HepG2 (cell line): ENCODE measurements around the gene ASPHD1. TPM values are rescaled to one million over a fixed set of nuclear protein-coding genes. Genes with fewer than 3 reads are reported as not detected.
"Not testable (repeated sequence)": the region's sequence is repeated elsewhere in the genome, so short reads cannot be mapped to it uniquely, and the experiment has no call there.

Source experiments
- ATAC-seq: fragments of 200-7000 bp; cut with Tn5 transposase; 3 replicates; pipeline ENCODE4 v1.9.1; 2020; ENCODE audit warnings: mild to moderate bottlenecking, moderate library complexity
- BruUV-seq: library from RNA; stranded (reverse); fragments of 400-500 nt; replicated peaks from 2 replicates; lab custom pipeline; 2021; lab: Mats Ljungman, UMichigan
- CTCF ChIA-PET: fragments of 300-600 bp; formaldehyde crosslinking; extraction: SDS; loops from one replicate; lab custom pipeline; 2021; ENCODE audit warnings: low total read pairs, inconsistent platforms, low intra/inter-chr PET ratio; lab: Yijun Ruan, JAX
- POLR2A ChIA-PET: fragments of 350-600 bp; sonication (Branson Sonifier 250); formaldehyde crosslinking; loops from one replicate; lab custom pipeline; 2020; ENCODE audit warnings: antibody characterized with exemption, inconsistent platforms; lab: Yijun Ruan, JAX
- DNase-seq: peaks from one replicate; pipeline ENCODE4 v3.0.0-alpha.2; 2015; ENCODE audit warnings: low spot score
- FAIRE-seq: peaks from 3 replicates; lab custom pipeline; 2011; peaks lifted over from hg19 to GRCh38; lab: Jason Lieb, UNC
- H2AFZ ChIP-seq: one replicate; pipeline ENCODE4 v1.6.1; 2011; ENCODE audit warnings: low read length, inconsistent platforms
- H3K27ac ChIP-seq: fragments of 300-600 bp; 3 replicates; pipeline ENCODE4 v1.8.0; 2011; ENCODE audit warnings: mixed run types, mild to moderate bottlenecking, mixed read lengths, low read length, inconsistent platforms; ENCODE audit not compliant: insufficient read depth; ENCODE audit errors: extremely low read length
- H3K27me3 ChIP-seq, 2 experiments: fragments of 200-600 bp in 1 of 2; 2 replicates in 1 of 2; 3 replicates in 1 of 2; pipeline versions ENCODE4 v1.6.0 to v1.8.0; 2011; ENCODE audit warnings: low read length in 2 of 2, mild to moderate bottlenecking in 2 of 2, moderate library complexity in 2 of 2, inconsistent platforms in 1 of 2; ENCODE audit not compliant: insufficient read depth in 2 of 2, control insufficient read depth in 1 of 2
- H3K36me3 ChIP-seq, 2 experiments: fragments of 200-600 bp in 1 of 2; replicated peaks in 1 of 2; 2 replicates in 1 of 2; 3 replicates in 1 of 2; pipeline versions ENCODE4 v1.5.1 to v1.8.0; 2011; ENCODE audit warnings: low read length in 2 of 2, inconsistent platforms in 1 of 2; ENCODE audit not compliant: insufficient read depth in 2 of 2, control insufficient read depth in 1 of 2
- H3K4me1 ChIP-seq: 2 replicates; pipeline ENCODE4 v1.5.1; 2012; ENCODE audit warnings: low read length, inconsistent platforms; ENCODE audit not compliant: insufficient read depth
- H3K4me2 ChIP-seq: 2 replicates; pipeline ENCODE4 v1.6.0; 2011; ENCODE audit warnings: low read depth, low read length, inconsistent platforms
- H3K4me3 ChIP-seq, 3 experiments: fragments of 200-600 bp in 1 of 3; sonication (generic), shearing (Covaris generic) in 1 of 3; replicated peaks in 1 of 3; 2 replicates each; pipeline ENCODE4 v1.5.1; 2011 to 2016; ENCODE audit warnings: low read length in 3 of 3, inconsistent platforms in 2 of 3, low read depth in 2 of 3, mild to moderate bottlenecking in 2 of 3, control low read depth in 1 of 3, mixed read lengths in 1 of 3; ENCODE audit not compliant: insufficient read depth in 1 of 3
- H3K79me2 ChIP-seq: one replicate; pipeline ENCODE4 v1.6.1; 2011; ENCODE audit warnings: low read length, inconsistent platforms; ENCODE audit not compliant: insufficient read depth
- H3K9ac ChIP-seq: 2 replicates; pipeline ENCODE4 v1.6.0; 2011; ENCODE audit warnings: mild to moderate bottlenecking, low read depth, low read length, inconsistent platforms; ENCODE audit not compliant: insufficient read depth
- H3K9me3 ChIP-seq: 2 replicates; pipeline ENCODE4 v1.5.1; 2012; ENCODE audit warnings: mild to moderate bottlenecking, low read length
- H4K20me1 ChIP-seq: 2 replicates; pipeline ENCODE4 v1.6.0; 2011; ENCODE audit warnings: inconsistent platforms, mild to moderate bottlenecking, low read length, moderate library complexity; ENCODE audit not compliant: insufficient read depth
- ARID4A ChIP-seq: sonication (generic); formaldehyde crosslinking; IDR thresholded peaks from 2 replicates; pipeline ENCODE4 v1.5.0; 2020; ENCODE audit warnings: mild to moderate bottlenecking, missing genetic modification reagents, borderline replicate concordance
- ZNF770 ChIP-seq: sonication (generic); formaldehyde crosslinking; IDR thresholded peaks from 2 replicates; pipeline ENCODE4 v1.5.0; 2020; ENCODE audit warnings: mild to moderate bottlenecking, missing genetic modification reagents
- WGBS: methylation state at CpG from one replicate; pipeline ENCODE4 v1.1.6; 2017; ENCODE audit warnings: low lambda C conversion rate; 5-methylcytosine and 5-hydroxymethylcytosine counted together
- in situ Hi-C: cut with HindIII; loops from 2 replicates; pipeline ENCODE4 v1.10.0; 2017; ENCODE audit warnings: low pct_unique_long_range_greater_than_20kb; ENCODE audit not compliant: extremely low pct_ligation_motif_present
- intact Hi-C: fragments of 100-400 bp; cut with micrococcal nuclease; formaldehyde crosslinking; loops from one replicate; pipeline ENCODE4 v1.10.0; 2022; ENCODE audit not compliant: unreplicated experiment
- polyA plus RNA-seq, 8 experiments: library from polyadenylated mRNA; depleted of rRNA in 3 of 8; stranded (reverse) in 7 of 8; unstranded in 1 of 8; fragments of >200 nt; fragmentation: Illumina TruSeq in 4 of 8; extraction: Trizol in 4 of 8; gene quantifications; 2 replicates each; pipeline versions ENCODE4 v1.2.1 to v1.2.3, GENCODE V29; 2011 to 2016; ENCODE audit warnings: low read depth in 4 of 8, missing spikeins in 1 of 8, mixed read lengths in 1 of 8; ENCODE audit not compliant: insufficient read depth in 1 of 8
- total RNA-seq, 5 experiments: library from RNA; depleted of rRNA; stranded (reverse); fragments of >200 nt; fragmentation: Illumina TruSeq; extraction: Trizol; gene quantifications; 2 replicates each; pipeline ENCODE4 v1.2.3, GENCODE V29; 2016; ENCODE audit warnings: low read depth in 1 of 5

The ASPHD1 gene
- total and polyA plus RNA-seq, 2 of the 13 experiments (the other 11 are each of a cell fraction or from before 2014, with no cell fraction given): 13.1 to 19.7 TPM

GRCh38 chr16:29868396-29869009, 31.8 kb upstream of the ASPHD1 start (continued):
- 0 out of 2 replicates have a peak, but pooled peaks have one; percentile 20 for TF ChIP-seq ARID4A (CRISPR knock-in tag)

- ATAC-seq, H3K79me2 ChIP-seq, H3K4me3 ChIP-seq, BruUV-seq, FAIRE-seq, H2AFZ ChIP-seq, H3K27ac ChIP-seq, H3K27me3 ChIP-seq, H3K4me2 ChIP-seq, DNase-seq, H4K20me1 ChIP-seq, CTCF ChIA-PET, intact Hi-C loops, H3K9ac ChIP-seq, H3K36me3 ChIP-seq, H3K9me3 ChIP-seq: not testable (repeated sequence)
- H3K4me1 ChIP-seq: peaks cover 15% of the 10 kb centered on the region
- POLR2A ChIA-PET: interaction anchor here (1.0 to 1.4 kb wide), 2 partner anchors 11 to 31 kb away, joined by 6 to 12 read pairs; partner anchors contain the start of genes ASPHD1 and SEZ6L2
- TF ChIP-seq ZNF770 (CRISPR knock-in tag): 0 out of 2 replicates have a peak, but pooled peaks have one; percentile 54
- in situ Hi-C loops: loop anchor here (10.0 kb wide), 1 partner anchor 136 kb away; no protein-coding TSS in a partner anchor
- 85% methylated on average over 8 of the region's 8 CpGs for WGBS
Measured at GRCh38 chr16:29869067-29869466, 31.2 kb upstream of the ASPHD1 start.
